ENCODE results near the gene PTPN12.
A peak's percentile ranks its signal among the peaks of the same experiment; 100 is the strongest.
"Not testable (repeated sequence)": the region's sequence is repeated elsewhere in the genome, so short reads cannot be mapped to it uniquely, and the experiment has no call there.

PTPN12 gene

GRCh38 chr7:77579797-77580196 lies 42.7 kb downstream of the PTPN12 start:
- peak; percentile 26 for DNase-seq (ENCODE audit: low read depth)

GRCh38 chr7:77580762-77581350 lies 43.8 kb downstream of the PTPN12 start:
- peak; percentile 38 for DNase-seq (ENCODE audit: low read depth)

- peak; percentile 19 for DNase-seq (ENCODE audit: low read depth)
Measured at GRCh38 chr7:77587272-77587671, 50.2 kb downstream of the PTPN12 start.

- DNase-seq (ENCODE audit: low read depth), result no peak
Measured at GRCh38 chr7:77600952-77601351, 63.9 kb downstream of the PTPN12 start.

- no peak for DNase-seq (ENCODE audit: low read depth)
Measured at GRCh38 chr7:77606562-77606961, 69.5 kb downstream of the PTPN12 start.

GRCh38 chr7:77619314-77619713 lies 82.2 kb downstream of the PTPN12 start:
- no peak for DNase-seq (ENCODE audit: low read depth)

GRCh38 chr7:77626586-77627308 lies 89.7 kb downstream of the PTPN12 start:
- DNase-seq (ENCODE audit: low read depth), result no peak

- DNase-seq (ENCODE audit: low read depth), result no peak
Measured at GRCh38 chr7:77627309-77627676, 90.2 kb downstream of the PTPN12 start.

- DNase-seq (ENCODE audit: low read depth), result no peak
Measured at GRCh38 chr7:77629797-77630196, 92.7 kb downstream of the PTPN12 start.

- DNase-seq (ENCODE audit: low read depth), result no peak
Measured at GRCh38 chr7:77631820-77632219, 94.7 kb downstream of the PTPN12 start.

GRCh38 chr7:77644774-77645173 lies 107.7 kb downstream of the PTPN12 start:
- no peak for DNase-seq (ENCODE audit: low read depth)

GRCh38 chr7:77648742-77649338 lies 111.7 kb downstream of the PTPN12 start:
- no peak for DNase-seq (ENCODE audit: low read depth)

- DNase-seq (ENCODE audit: low read depth), result peak; percentile 82
Measured at GRCh38 chr7:77649716-77650349, 112.7 kb downstream of the PTPN12 start.

- DNase-seq (ENCODE audit: low read depth), result peak; percentile 51
Measured at GRCh38 chr7:77651575-77652162, 114.6 kb downstream of the PTPN12 start.

- DNase-seq (ENCODE audit: low read depth), result not testable (repeated sequence)
Measured at GRCh38 chr7:77652826-77653225, 115.7 kb downstream of the PTPN12 start.

- no peak for DNase-seq (ENCODE audit: low read depth)
Measured at GRCh38 chr7:77653572-77653971, 116.5 kb downstream of the PTPN12 start.

- DNase-seq (ENCODE audit: low read depth), result no peak
Measured at GRCh38 chr7:77655356-77655755, 118.3 kb downstream of the PTPN12 start.

- no peak for DNase-seq (ENCODE audit: low read depth)
Measured at GRCh38 chr7:77655836-77656455, 118.9 kb downstream of the PTPN12 start.

- peak; percentile 58 for DNase-seq (ENCODE audit: low read depth)
Measured at GRCh38 chr7:77657427-77658224, 120.5 kb downstream of the PTPN12 start.

- DNase-seq (ENCODE audit: low read depth), result no peak
Measured at GRCh38 chr7:77658928-77659327, 121.8 kb downstream of the PTPN12 start.

GRCh38 chr7:77661816-77662215 lies 124.7 kb downstream of the PTPN12 start:
- no peak for DNase-seq (ENCODE audit: low read depth)
